OCI-LY1 (cell line): ENCODE results near the gene IL1RAP.
"Not testable (repeated sequence)": the region's sequence is repeated elsewhere in the genome, so short reads cannot be mapped to it uniquely, and the experiment has no call there.

Experiments used
- EZH2 ChIP-seq: fragments of 200-600 bp; sonication (generic), shearing (Covaris generic); IDR thresholded peaks from 2 replicates; pipeline ENCODE4 v1.8.0; 2017; ENCODE audit warnings: borderline replicate concordance, mixed run types, mild to moderate bottlenecking, antibody characterized with exemption, low read length, moderate library complexity, mixed read lengths
- TF ChIP-seq, protein P1 (sequence below): fragments of 200-600 bp; sonication (generic), shearing (Covaris generic); IDR thresholded peaks from 2 replicates; pipeline ENCODE4 v1.5.1; 2017; ENCODE audit warnings: mild to moderate bottlenecking, antibody characterized with exemption, low read length, moderate library complexity, mixed read lengths

- TF ChIP-seq, protein P1, sequence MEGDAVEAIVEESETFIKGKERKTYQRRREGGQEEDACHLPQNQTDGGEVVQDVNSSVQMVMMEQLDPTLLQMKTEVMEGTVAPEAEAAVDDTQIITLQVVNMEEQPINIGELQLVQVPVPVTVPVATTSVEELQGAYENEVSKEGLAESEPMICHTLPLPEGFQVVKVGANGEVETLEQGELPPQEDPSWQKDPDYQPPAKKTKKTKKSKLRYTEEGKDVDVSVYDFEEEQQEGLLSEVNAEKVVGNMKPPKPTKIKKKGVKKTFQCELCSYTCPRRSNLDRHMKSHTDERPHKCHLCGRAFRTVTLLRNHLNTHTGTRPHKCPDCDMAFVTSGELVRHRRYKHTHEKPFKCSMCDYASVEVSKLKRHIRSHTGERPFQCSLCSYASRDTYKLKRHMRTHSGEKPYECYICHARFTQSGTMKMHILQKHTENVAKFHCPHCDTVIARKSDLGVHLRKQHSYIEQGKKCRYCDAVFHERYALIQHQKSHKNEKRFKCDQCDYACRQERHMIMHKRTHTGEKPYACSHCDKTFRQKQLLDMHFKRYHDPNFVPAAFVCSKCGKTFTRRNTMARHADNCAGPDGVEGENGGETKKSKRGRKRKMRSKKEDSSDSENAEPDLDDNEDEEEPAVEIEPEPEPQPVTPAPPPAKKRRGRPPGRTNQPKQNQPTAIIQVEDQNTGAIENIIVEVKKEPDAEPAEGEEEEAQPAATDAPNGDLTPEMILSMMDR: not testable (repeated sequence)
- not testable (repeated sequence) for TF ChIP-seq EZH2
These were observed 40.6 kb upstream of the IL1RAP start for GRCh38 chr3:190473261-190473660.
